SK-N-MC (cell line): ENCODE results near the gene MPC1.

Source experiments
- EZH2 ChIP-seq: fragments of 200-600 bp; sonication (generic); IDR thresholded peaks from one replicate; pipeline ENCODE4 v1.6.1; 2017; ENCODE audit warnings: antibody characterized with exemption
- FOXP2 ChIP-seq: optimal IDR thresholded peaks from 2 replicates; pipeline ENCODE3; 2011; ENCODE audit warnings: mild to moderate bottlenecking, moderate library complexity; ENCODE audit not compliant: insufficient read depth; ENCODE audit errors: extremely low read length, control extremely low read depth
- POLR2AphosphoS5 ChIP-seq: IDR thresholded peaks from 2 replicates; pipeline ENCODE4 v1.6.1; 2012; ENCODE audit warnings: mild to moderate bottlenecking, low read depth, low read length, borderline replicate concordance

DNA sequence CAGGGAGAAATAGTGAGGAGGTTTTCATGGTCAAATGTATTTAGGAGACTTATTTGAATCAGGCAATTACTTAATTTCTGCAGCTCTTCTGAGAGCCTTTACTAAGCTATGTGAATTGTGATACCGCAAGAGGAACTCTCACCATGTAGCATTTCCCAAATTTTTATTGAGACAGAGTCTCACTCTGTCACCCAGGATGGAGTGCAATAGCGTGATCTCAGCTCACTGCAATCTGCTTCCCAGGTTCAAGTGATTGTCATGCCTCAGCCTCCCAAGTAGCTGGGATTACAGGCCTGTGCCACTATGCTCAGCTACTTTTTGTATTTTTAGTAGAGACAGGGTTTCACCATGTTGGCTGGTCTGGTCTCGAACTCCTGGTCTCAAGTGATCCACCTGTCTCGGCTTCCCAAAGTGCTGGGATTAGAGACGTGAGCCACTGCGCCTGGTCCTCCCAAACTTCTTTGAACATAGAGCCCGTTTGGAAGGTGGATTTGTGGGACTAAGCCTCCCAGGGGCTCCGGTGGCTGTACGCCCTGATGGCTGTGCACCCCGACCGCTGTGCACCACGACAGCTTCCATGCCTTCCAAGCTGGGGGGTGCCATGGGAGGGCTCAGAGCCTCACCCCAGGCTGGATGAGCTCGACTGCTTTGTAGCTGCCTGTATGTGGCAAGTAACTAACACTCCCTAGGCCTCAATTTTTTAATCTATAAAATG is 5.7 kb upstream of the MPC1 start:
- TF ChIP-seq EZH2 (no peak), POLR2AphosphoS5 (no peak), FOXP2 (no peak)
